Subcutaneous abdominal adipose tissue (tissue), 5 donors: ENCODE data around the gene CBFB.

Experiments used
- H3K27ac ChIP-seq: one replicate; pipeline ENCODE4 v1.7.0; 2013; ENCODE audit warnings: low read depth, mild to moderate bottlenecking, inconsistent platforms, low read length, moderate library complexity
- H3K27me3 ChIP-seq, 5 donors: one replicate each; pipeline ENCODE4 v1.7.0; 2013; ENCODE audit warnings: low read length in 5 of 5, inconsistent platforms in 1 of 5; ENCODE audit not compliant: control insufficient read depth in 5 of 5, insufficient read depth in 4 of 5
- H3K36me3 ChIP-seq, 5 donors: one replicate each; pipeline ENCODE4 v1.7.0; 2013; ENCODE audit warnings: low read length in 5 of 5; ENCODE audit not compliant: control insufficient read depth in 5 of 5, insufficient read depth in 5 of 5
- H3K4me1 ChIP-seq, 5 donors: one replicate each; pipeline ENCODE4 v1.7.0; 2013; ENCODE audit warnings: low read length in 5 of 5, mild to moderate bottlenecking in 3 of 5, moderate library complexity in 1 of 5; ENCODE audit not compliant: control insufficient read depth in 5 of 5, insufficient read depth in 5 of 5
- H3K4me3 ChIP-seq, 5 donors: one replicate each; pipeline ENCODE4 v1.7.0; 2013; ENCODE audit warnings: low read length in 5 of 5, low read depth in 1 of 5
- H3K9ac ChIP-seq, 5 donors: one replicate each; pipeline ENCODE4 v1.7.0; 2013; ENCODE audit warnings: low read length in 5 of 5, mild to moderate bottlenecking in 4 of 5, moderate library complexity in 3 of 5
- H3K9me3 ChIP-seq, 5 donors: one replicate each; pipeline ENCODE4 v1.7.0; 2013; ENCODE audit warnings: low read length in 5 of 5; ENCODE audit not compliant: control insufficient read depth in 5 of 5
- donor health status: healthy.
- donor health status: healthy.
- donor health status: healthy.
- donor health status: healthy.
- donor health status: healthy.

CBFB gene

DNA sequence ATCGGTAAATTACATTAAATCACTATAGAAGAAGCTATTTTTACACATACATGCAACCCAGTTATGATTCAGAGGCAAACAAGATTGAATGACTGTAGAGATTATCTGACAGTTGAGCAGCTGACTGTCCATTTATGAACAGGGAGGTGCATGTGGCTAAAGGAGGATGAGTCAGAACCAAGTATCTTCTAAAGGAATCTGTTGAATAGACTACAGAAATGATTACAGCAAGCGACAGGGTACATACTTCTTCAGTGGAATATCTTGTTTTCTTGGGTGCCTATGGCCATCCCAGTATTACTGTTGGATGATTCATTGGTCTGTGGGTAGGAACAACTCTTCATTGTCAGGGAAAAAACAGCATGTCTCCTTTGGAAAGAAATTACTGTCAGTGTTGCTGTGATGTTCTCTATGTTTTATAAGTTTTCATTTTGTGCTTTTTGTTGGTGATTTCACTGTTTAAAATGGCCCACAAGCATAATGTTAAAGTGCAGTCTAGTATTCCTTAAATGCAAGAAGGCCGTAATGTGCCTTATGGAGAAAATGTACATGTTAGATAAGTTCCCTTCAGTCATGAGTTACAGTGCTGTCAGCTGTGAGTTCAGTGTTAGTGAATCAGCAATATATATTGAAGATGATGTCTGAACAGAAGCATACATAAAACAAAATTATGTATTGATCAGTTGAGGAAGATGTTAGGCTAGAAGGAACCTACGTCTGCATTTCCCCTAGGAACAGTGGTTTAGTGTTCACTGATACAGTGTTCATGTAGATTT lies 27.0 kb downstream of the CBFB start:
- no peak overlapping the region for H3K27ac ChIP-seq
- H3K4me3 ChIP-seq = no peak overlapping the region
- no peaks in the 10 kb centered on the region for H3K4me1 ChIP-seq
- H3K36me3 ChIP-seq = peaks cover 0 to 3% (median 0%) of the 10 kb centered on the region in 5 donors
- H3K27me3 ChIP-seq = no peaks in the 10 kb centered on the region
- no peak overlapping the region for H3K9ac ChIP-seq
- H3K9me3 ChIP-seq = no peaks in the 10 kb centered on the region

DNA sequence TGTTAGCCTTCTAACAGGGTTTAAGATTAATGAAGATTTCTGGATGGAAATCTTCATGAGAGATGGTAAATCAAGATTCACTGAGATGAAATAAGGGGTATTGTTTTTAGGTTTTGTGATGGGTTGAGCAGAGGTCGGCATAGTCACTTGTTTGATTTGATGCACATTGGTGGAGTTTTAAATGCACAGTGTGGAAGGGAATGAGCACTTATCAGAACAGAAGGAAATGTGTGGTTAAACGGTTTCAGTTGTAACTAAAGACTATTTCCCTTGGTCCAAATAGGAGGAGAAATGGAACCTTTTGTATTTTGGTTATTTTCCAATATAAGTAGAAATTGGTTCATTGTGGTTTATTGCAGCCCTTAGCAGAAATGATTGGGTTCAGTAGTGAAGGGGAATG lies 34.1 kb downstream of the CBFB start:
- Histone ChIP-seq H3K27me3 (no peaks in the 10 kb centered on the region), H3K36me3 (peaks cover 5 to 17% (median 8%) of the 10 kb centered on the region in 5 donors), H3K9me3 (no peaks in the 10 kb centered on the region), H3K9ac (no peak overlapping the region), H3K4me3 (no peak overlapping the region), H3K4me1 (peaks cover 0 to 4% (median 0%) of the 10 kb centered on the region in 5 donors), H3K27ac (no peak overlapping the region)

GRCh38 chr16:67068212-67068753 lies 39.3 kb downstream of the CBFB start:
- Histone ChIP-seq H3K9me3 (no peaks in the 10 kb centered on the region), H3K4me1 (peaks cover 0 to 1% (median 0%) of the 10 kb centered on the region in 5 donors), H3K27ac (no peak overlapping the region), H3K27me3 (no peaks in the 10 kb centered on the region), H3K4me3 (no peak overlapping the region), H3K36me3 (peaks cover 9 to 39% (median 18%) of the 10 kb centered on the region in 5 donors), H3K9ac (no peak overlapping the region)

DNA sequence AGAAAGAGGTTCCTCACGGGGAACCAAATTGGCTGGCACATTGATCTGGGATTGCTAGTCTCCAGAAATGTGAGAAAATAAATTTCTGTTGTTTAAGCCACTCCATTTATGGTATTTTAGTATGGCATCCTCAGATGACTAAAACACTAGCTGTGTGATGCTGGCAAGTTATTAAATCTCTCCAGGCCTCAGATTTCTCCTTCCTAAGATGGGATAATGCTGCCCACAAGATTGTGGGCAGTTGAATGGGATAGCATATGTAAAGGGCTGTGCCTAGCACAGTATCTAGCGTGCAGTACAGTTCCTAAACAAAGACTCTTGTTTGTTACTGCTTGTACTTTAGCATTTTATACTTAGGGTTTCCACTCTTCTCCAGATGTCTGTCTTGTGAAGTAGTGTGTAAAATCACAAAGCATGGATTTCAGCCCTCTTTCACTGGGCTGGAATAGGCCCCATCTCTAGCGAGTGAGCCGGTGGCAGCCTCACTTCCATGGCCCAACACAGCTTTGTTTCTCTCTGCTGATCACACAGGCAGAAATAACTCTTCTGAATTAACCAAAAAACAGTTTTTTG lies 42.6 kb downstream of the CBFB start:
- no peaks in the 10 kb centered on the region for H3K4me1 ChIP-seq
- H3K9me3 ChIP-seq = no peaks in the 10 kb centered on the region
- H3K27me3 ChIP-seq = no peaks in the 10 kb centered on the region
- peaks cover 13 to 52% (median 32%) of the 10 kb centered on the region in 5 donors for H3K36me3 ChIP-seq
- no peak overlapping the region for H3K27ac ChIP-seq
- no peak overlapping the region for H3K9ac ChIP-seq
- no peak overlapping the region for H3K4me3 ChIP-seq

DNA sequence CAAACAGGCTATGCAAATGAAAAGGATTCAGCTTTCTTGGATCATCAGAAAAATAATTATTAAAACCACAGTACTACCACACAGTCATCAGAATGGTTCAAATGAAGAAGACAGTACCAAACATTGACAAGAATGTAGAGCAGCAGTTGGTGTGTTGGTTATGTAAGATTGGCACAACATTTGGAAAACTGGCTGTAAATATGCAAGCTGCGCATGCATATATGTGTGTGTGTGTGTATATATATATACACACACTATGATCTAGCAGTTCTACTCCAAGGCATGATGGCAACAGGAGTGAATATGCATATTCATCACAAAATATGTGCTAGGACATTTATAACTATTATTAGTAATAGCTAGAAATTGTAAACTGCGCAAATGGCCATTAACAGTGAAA lies 46.4 kb downstream of the CBFB start:
- Histone ChIP-seq H3K27ac (no peak overlapping the region), H3K4me3 (no peak overlapping the region), H3K4me1 (no peaks in the 10 kb centered on the region), H3K27me3 (no peaks in the 10 kb centered on the region), H3K36me3 (peaks cover 8 to 35% (median 15%) of the 10 kb centered on the region in 5 donors), H3K9ac (no peak overlapping the region), H3K9me3 (no peaks in the 10 kb centered on the region)

DNA sequence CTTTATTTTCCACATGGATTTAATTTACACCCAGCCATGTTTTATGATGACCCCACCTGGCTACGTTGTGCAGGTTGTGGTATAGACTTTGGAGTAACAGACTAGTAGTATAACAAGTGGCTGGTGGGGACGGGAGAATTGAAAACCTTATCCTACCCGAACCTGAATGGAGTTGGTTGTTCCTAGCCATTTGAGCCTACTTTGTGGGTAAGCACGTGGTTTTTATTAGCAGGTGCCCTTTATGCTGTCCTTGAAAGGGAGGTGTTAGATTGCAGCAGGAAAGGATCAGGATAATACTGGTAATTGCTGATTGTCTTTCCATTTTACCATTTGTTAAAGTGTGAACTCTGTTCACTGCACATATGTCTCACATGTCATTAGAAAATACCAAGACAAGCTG lies 48.9 kb downstream of the CBFB start:
- H3K9me3 ChIP-seq = no peaks in the 10 kb centered on the region
- H3K36me3 ChIP-seq = peaks cover 8 to 27% (median 15%) of the 10 kb centered on the region in 5 donors
- no peak overlapping the region for H3K9ac ChIP-seq
- H3K4me1 ChIP-seq = no peaks in the 10 kb centered on the region
- H3K27me3 ChIP-seq = no peaks in the 10 kb centered on the region
- H3K4me3 ChIP-seq = no peak overlapping the region
- no peak overlapping the region for H3K27ac ChIP-seq

DNA sequence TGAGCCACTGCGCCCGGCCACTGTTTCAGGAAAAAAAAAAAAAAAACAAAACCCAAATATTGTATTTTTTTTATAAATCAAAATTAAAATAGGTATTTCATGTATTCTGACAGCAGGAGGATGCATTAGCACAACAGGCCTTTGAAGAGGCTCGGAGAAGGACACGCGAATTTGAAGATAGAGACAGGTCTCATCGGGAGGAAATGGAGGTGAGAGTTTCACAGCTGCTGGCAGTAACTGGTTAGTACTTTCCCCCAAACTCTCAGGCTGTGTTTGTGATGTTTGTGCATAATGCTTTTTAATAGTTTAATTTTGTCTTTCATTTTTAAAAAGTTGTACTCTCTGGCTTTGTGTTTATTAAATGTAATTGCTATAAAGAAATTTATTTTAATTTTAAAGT lies 53.2 kb downstream of the CBFB start:
- H3K4me1 ChIP-seq = no peaks in the 10 kb centered on the region
- no peak overlapping the region for H3K4me3 ChIP-seq

DNA sequence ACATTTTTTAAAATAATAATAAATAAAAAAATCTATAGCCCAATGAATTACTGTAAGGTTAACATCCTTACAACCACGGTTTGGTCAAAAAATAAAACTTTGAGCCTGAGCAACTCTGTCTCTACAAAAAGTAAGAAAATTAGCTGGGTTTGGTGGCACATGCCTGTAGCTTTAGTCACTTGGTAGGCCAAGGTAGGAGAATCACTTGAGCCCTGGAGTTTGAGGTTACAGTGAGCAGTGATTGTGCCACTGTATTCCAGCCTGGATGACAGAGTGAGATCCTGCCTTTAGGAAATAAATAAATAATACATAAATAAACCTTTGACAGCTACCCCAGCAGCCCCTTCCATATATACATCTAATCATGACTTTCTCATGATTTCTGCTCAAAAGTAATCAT lies 53.9 kb downstream of the CBFB start:
- H3K36me3 ChIP-seq = peaks cover 4 to 13% (median 4%) of the 10 kb centered on the region in 5 donors
- H3K4me1 ChIP-seq = no peaks in the 10 kb centered on the region
- H3K4me3 ChIP-seq = no peak overlapping the region
- H3K27me3 ChIP-seq = no peaks in the 10 kb centered on the region
- H3K9me3 ChIP-seq = no peaks in the 10 kb centered on the region
- H3K27ac ChIP-seq = no peak overlapping the region
- H3K9ac ChIP-seq = no peak overlapping the region

More for the DNA sequence above, 53.2 kb downstream of the CBFB start:
- H3K36me3 ChIP-seq = peaks cover 4 to 15% (median 6%) of the 10 kb centered on the region in 5 donors
- H3K27me3 ChIP-seq = no peaks in the 10 kb centered on the region
- no peak overlapping the region for H3K27ac ChIP-seq
- H3K9me3 ChIP-seq = no peaks in the 10 kb centered on the region
- H3K9ac ChIP-seq = no peak overlapping the region

DNA sequence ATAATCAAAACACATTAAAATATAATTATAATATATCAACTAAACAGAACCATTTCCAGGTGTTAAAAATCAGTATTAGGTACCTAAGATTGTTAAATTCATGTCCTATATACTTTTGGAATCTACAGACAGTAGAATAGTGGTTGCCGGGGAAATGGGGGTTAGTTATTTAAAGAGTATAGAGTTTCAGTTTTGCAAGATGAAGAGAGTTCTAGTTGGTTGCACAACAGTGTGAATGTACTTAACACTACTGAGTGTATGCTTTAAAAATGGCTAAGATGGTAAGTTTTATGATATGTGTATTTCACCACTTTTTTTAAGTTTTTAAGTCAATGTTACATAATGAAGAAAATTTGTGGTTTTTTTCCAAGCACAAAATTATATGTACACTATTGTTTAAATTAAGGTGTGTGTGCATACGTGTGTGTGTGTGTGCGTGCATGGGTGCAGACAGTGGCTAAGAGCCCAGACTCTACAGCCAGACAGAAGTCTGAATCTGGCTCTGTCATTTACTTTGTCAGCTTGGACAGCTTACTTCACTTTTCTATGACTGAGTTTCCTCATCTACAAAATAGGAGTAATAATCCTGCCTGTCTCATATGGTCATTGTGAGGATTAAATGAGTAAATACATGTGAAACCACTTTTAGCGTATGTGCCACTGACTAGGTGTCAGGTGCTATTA lies 55.5 kb downstream of the CBFB start:
- no peak overlapping the region for H3K9ac ChIP-seq
- H3K27me3 ChIP-seq = no peaks in the 10 kb centered on the region
- H3K36me3 ChIP-seq = peaks cover 0 to 8% (median 3%) of the 10 kb centered on the region in 5 donors
- H3K4me1 ChIP-seq = no peaks in the 10 kb centered on the region
- H3K4me3 ChIP-seq = no peak overlapping the region
- no peaks in the 10 kb centered on the region for H3K9me3 ChIP-seq
- no peak overlapping the region for H3K27ac ChIP-seq

DNA sequence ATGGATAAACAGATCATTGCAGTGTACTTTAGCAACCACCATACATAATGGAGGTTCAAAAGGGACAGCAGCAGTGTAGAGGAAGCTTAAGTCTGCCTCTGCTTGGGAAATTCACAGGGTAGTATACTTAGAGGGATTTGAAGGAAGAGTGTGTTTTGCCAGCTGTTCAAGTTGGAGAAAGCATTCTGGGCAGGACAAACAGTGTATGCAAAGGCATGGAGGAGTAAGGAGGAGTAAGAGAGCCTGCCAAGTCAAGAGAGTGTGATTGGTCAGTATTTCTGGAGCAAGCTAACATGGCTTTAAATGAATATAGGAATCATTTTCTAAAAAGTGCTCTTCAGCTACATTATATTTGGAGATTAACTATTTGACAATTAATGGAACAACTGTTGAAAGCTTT lies 57.9 kb downstream of the CBFB start:
- H3K9me3 ChIP-seq = no peaks in the 10 kb centered on the region
- peaks cover 0 to 8% (median 2%) of the 10 kb centered on the region in 5 donors for H3K36me3 ChIP-seq
- H3K9ac ChIP-seq = no peak overlapping the region
- no peaks in the 10 kb centered on the region for H3K4me1 ChIP-seq
- H3K4me3 ChIP-seq = no peak overlapping the region
- H3K27me3 ChIP-seq = no peaks in the 10 kb centered on the region
- H3K27ac ChIP-seq = no peak overlapping the region
